A204.1 (cell line): ENCODE measurements around the gene FNIP1.
A peak's percentile ranks its signal among the peaks of the same experiment; 100 is the strongest.
"Not testable (repeated sequence)": the region's sequence is repeated elsewhere in the genome, so short reads cannot be mapped to it uniquely, and the experiment has no call there.

Source experiments
- FAIRE-seq: peaks from 2 replicates; lab custom pipeline; 2012; peaks lifted over from hg19 to GRCh38; lab: Jason Lieb, UNC

Gene FNIP1

DNA sequence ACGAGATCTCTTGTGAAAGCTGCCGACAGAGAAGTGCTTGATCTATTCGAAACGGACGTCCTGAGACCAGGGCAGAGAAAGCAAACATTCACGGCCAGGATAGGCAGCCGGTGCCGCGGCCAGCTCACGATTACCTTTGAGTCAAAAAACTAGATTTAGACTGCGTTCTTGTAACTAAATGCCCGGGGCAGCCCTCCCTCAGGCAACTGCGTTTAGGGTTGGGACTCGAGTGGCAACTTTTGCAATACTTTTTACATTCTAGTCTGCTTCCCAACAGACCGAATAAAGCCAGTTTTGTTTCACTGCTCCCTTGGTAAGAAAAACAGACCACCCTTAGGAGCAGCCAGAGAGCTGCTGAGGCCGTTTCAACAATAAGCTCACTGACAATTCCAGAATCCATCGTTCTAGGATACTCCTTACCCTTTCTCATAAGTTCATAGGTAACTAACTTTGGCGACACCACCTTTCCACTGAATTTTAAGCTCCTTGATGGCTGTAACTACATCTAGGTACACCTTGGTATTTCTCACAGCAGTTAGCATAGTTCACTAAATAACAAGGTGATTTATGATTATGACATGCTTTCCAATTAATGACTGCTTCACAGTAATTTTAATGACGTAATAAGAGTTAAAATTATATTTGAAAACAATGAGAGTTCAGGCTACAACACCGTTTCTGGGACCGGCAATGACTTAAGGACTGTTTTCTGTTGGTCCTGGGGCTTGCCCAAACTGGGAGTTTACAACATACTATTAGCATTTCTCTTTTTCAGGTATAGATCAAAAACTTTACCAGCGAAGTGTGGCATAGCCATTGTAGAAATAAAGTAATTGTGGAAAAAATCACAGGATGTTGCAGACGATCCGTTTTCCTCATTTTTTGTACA, 160.9 kb downstream of the FNIP1 start:
- no peak for FAIRE-seq

DNA sequence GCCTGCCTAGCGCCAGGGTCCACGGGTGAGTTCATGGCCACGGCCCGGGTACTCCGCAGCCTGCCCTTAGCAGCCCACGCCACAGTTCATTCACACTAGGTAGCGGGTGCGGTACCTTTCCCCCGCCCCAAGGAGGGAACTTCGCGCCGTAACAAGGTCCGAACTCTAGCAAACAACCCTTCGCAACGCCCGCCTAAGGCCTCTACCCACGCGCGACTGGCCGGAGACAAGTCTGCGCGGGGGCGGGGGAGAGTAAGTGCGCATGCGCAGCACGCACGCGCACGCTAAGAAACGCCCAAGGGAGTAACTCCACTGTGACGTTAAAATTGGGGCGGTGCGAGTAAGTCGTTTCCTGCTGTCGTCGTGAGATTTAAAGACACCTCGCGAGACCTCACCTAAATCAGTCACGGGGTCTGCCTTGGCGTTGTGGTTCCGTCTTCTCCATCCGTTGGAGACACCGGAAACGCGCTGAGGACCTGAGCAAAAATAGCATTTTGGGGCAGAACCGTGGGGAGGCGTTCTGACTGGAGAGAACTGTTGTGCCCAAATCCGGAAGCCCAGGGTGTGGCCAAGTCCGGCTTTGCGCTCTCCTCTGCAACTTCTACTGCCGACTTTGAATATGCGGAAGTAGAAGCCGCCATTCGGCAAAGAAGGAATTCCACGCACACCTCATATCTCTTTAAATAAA, 161.7 kb downstream of the FNIP1 start, which contains the start of gene RAPGEF6:
Gene RAPGEF6, minus strand, starts transcription at position 234 of the 688 bp plus-strand sequence. Its CDS starts 199 bp downstream, at position 35.
- FAIRE-seq = peak; percentile 99

- FAIRE-seq = no peak
These were observed 162.2 kb downstream of the FNIP1 start for GRCh38 chr5:131634666-131634995.

DNA sequence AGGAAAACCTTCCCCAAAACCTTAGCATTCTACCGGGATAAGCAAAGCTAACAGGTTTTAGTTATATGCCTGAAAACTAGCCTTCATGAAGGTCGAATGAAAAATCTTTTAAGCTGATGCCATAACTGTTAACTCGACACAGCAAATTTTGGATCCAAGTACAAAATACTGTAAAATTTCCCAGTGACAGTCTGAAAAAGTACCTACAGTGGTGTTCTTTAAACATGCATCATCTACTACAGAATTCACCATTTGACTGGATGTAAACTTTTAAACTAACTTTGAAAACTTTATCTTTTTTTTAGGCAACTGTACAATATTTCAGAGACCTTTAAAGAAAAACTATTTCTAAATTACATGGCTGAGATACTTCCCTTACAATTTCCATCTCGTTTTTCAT, 162.6 kb downstream of the FNIP1 start:
- no peak for FAIRE-seq

- no peak for FAIRE-seq
These were observed 163.0 kb downstream of the FNIP1 start for GRCh38 chr5:131633830-131634229.

DNA sequence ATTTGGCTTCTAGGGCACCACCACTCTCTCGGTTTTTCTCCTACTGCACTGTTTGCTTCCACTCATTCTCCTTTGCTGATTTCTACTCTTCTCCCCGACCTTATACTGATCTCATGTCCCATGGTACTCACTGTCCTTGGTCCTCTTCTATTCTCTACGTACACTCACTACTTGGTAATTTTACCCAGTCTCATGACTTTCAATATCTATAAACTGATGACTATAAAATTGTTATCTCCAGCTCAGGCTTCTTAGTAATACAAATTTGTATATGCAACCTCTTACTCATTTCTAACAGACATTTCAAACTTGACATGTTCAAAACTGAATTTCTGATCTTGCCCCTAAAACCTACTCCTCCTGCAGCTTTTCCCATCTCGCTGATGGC, 165.9 kb downstream of the FNIP1 start:
- FAIRE-seq = no peak

DNA sequence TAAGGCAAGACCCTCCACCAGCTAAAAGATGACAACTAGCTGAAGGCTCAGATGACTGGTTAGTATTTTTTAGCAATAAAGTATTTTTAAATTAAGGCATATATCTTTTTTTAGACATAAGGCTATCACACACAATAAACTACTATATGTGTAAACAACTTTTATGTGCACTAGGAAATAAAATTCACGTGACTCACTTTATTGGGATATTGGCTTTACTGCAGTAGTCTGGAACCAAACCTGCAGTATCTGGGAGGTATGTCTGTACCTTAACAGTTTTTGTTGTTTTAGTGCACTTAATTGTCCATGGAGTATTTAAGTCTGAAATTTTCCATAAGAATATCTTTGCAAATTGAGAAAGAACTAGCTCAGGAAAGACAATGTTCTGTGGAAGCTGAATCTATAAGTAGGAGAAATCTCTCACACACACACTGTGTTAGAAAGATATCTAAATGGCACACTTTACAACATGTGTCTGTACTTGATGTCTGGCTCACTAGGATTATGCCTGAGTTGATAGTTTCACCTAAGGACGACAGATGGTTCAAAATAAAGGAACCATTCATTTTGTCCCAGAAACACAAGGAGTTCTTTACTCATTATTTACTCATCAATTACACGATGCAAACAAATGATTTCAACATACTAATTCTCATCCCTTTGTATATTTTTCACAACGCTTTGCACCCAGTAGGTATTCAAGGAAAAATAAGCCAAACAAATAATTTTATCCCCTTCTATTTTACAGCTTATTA, 166.4 kb downstream of the FNIP1 start:
- no peak for FAIRE-seq

- FAIRE-seq = no peak
These were observed 167.8 kb downstream of the FNIP1 start for GRCh38 chr5:131628990-131629389.

GRCh38 chr5:131627207-131627865, 169.5 kb downstream of the FNIP1 start:
- no peak for FAIRE-seq

GRCh38 chr5:131622633-131623032, 174.2 kb downstream of the FNIP1 start:
- no peak for FAIRE-seq

- not testable (repeated sequence) for FAIRE-seq
These were observed 175.7 kb downstream of the FNIP1 start for GRCh38 chr5:131621164-131621563.

- no peak for FAIRE-seq
These were observed 177.7 kb downstream of the FNIP1 start for GRCh38 chr5:131619102-131619501.

DNA sequence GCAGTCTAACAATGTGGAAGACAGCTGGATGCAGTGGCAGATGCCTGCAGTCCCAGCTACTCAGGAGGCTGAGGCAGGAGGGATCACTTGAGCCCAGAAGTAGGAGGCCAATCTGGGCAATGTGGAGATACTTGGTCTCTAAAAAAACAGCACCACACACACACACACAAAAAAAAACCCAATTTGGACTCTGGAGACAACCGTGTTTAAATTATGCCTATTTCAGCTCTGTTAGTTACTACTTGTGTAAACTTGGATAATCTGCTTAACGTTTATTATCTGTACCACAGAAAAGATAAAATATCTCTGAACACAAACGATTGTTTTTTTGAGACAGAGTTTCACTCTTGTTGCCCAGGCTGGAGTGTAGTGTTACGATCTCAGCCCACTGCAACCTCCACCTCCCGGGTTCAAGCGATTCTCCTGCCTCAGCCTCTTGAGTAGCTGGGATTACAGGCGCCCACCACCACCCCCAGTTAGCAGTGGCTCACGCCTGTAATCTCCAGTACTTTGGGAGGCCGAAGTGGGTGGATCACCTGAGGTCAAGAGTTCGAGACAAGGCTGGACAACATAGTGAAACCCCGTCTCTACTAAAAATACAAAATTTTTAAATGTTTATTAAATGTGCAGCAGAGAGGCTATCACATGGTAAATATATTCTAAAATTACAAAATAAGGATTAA, 179.5 kb downstream of the FNIP1 start:
- FAIRE-seq = no peak

GRCh38 chr5:131615957-131616356, 180.9 kb downstream of the FNIP1 start:
- no peak for FAIRE-seq

- no peak for FAIRE-seq
These were observed 183.4 kb downstream of the FNIP1 start for GRCh38 chr5:131613423-131613822.

GRCh38 chr5:131611064-131611381, 185.8 kb downstream of the FNIP1 start:
- FAIRE-seq = no peak

DNA sequence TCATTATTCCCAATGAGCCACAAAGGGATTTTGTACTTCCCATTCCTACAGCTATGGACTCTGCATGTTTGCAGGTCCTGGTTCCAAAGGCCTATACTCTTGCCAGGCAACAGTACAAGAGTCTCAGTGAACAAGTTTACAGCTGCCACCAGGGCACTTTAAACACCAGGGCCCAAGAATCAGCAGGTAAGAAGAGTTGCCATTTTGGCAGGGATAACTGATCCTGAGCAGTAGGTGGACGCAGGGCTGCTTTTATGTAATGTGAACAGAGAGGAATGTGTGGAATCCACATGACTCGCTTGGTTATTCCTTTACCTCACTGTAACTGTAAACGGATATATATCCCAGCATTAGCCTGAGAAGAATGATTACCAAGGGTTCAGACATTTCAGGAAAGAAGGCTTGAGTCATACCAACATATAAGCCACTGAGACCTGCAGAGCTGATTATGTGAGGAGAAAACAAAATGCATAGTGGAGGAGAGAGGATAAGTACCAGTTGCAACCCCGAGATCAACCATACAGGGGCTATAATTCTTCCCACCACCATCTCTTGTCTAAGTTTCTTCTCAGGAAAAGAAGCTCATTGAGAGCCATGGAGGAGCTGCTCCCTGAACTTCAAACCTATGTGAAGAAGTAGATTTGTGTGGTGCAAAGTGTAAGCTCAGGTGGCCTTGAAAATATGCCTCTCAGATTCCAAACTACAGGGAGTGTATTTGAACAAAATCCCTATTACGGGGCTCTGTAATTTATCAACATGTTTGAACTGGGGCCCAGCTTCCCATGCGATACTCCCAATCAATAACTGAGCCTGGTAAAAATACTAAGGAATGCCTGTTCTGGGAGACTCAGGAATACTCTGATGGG, 186.4 kb downstream of the FNIP1 start:
- no peak for FAIRE-seq

DNA sequence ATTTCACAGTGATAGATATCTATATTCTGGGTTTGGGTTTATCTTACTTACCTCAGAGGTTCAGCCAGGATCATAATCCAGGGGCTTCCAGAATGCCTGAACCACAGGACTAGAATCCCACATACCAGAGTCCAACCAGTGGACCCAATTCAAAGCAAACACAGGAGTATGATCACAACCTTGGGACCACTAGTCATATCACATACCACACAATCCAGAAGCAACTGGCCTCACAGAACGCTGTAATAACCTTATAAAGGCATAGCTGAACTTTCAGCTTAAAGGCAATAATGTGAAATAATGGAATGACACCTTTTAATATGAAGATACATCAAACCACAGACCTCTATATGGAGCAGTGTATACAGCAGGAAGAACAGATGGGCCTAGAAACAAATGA, 187.0 kb downstream of the FNIP1 start:
- FAIRE-seq = no peak

DNA sequence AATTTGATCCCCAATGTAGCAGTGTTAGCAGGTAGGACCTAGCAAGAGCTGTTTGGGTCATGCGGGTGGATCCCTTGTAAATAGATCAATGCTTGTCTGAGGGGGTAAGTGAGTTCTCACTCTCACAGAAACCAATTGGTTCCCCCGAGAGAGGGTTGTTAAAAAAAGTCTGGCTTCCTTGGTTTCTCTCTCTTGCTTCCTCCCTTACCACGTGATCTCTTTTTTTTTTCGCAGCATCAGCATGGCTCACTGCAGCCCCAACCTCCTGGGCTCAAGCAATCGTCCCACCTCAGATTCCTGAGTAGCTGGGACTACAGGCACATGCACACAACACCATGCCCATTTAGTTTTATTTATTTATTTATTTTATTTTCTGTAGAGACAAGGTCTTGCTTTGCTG, 188.2 kb downstream of the FNIP1 start:
- no peak for FAIRE-seq

- FAIRE-seq = no peak
These were observed 188.8 kb downstream of the FNIP1 start for GRCh38 chr5:131607903-131608540.
